OCI-LY7 (cell line): Measurements from ENCODE around the gene TPMT.

Experiments
- CTCF ChIP-seq: fragments of 200-600 bp; sonication (generic); conservative IDR thresholded peaks from 2 replicates; pipeline ENCODE4 v1.5.1; 2014; ENCODE audit warnings: mild to moderate bottlenecking, antibody characterized with exemption, low read length, moderate library complexity, mixed read lengths
- EZH2phosphoT487 ChIP-seq: fragments of 200-600 bp; sonication (generic); IDR thresholded peaks from 2 replicates; pipeline ENCODE4 v1.6.1; 2018; ENCODE audit warnings: low read depth, borderline replicate concordance, mild to moderate bottlenecking, mixed run types, antibody characterized with exemption, low read length, moderate library complexity, mixed read lengths

GRCh38 chr6:18179770-18180356, 25.0 kb upstream of the TPMT start:
- TF ChIP-seq CTCF (no peak), EZH2phosphoT487 (no peak)
